WTC11 (cell line): ENCODE measurements around the gene CPEB4. TPM values are rescaled to one million over a fixed set of nuclear protein-coding genes. Genes with fewer than 3 reads are reported as not detected.

ENCODE experiments used
- ATAC-seq: fragments of 200-7000 bp; cut with Tn5 transposase; 2 replicates; pipeline ENCODE4 v1.10.0; 2021; ENCODE audit warnings: mild to moderate bottlenecking, moderate library complexity
- Bru-seq: library from RNA; stranded (reverse); fragments of 400-500 nt; gene quantifications from one replicate; lab custom pipeline; 2021; lab: Mats Ljungman, UMichigan
- CTCF ChIA-PET: fragments of 300-600 bp; sonication (Branson Sonifier 250); formaldehyde crosslinking; loops from one replicate; lab custom pipeline; 2021; ENCODE audit warnings: antibody characterized with exemption; lab: Charles Lee
- POLR2A ChIA-PET: fragments of 350-600 bp; sonication (Branson Sonifier 250); formaldehyde crosslinking; loops from one replicate; lab custom pipeline; 2021; ENCODE audit warnings: antibody characterized with exemption; lab: Charles Lee
- DNase-seq: peaks from one replicate; pipeline ENCODE4 v3.0.0; 2021; ENCODE audit warnings: low spot score
- H3K27ac Mint-ChIP-seq: 2 replicates; pipeline ENCODE4 v1.8.0; 2021; ENCODE audit warnings: mixed read lengths
- H3K27me3 Mint-ChIP-seq: 2 replicates; pipeline ENCODE4 v1.8.0; 2021; ENCODE audit warnings: low read depth, mild to moderate bottlenecking, moderate library complexity, mixed read lengths
- H3K36me3 Mint-ChIP-seq: 2 replicates; pipeline ENCODE4 v1.8.0; 2021; ENCODE audit warnings: mixed read lengths
- H3K4me1 Mint-ChIP-seq: 2 replicates; pipeline ENCODE4 v1.8.0; 2022; ENCODE audit warnings: mixed read lengths
- H3K4me3 Mint-ChIP-seq: 2 replicates; pipeline ENCODE4 v1.8.0; 2021; ENCODE audit warnings: mild to moderate bottlenecking, moderate library complexity, mixed read lengths
- H3K9me3 Mint-ChIP-seq: 2 replicates; pipeline ENCODE4 v1.8.0; 2021; ENCODE audit warnings: mixed read lengths
- CBFB ChIP-seq: sonication (generic); formaldehyde crosslinking; IDR thresholded peaks from 2 replicates; pipeline ENCODE4 v1.8.1; 2022; ENCODE audit warnings: mild to moderate bottlenecking, low read depth, missing genetic modification reagents
- E2F5 ChIP-seq: sonication (generic); formaldehyde crosslinking; IDR thresholded peaks from 2 replicates; pipeline ENCODE4 v1.8.1; 2022; ENCODE audit warnings: mild to moderate bottlenecking, moderate library complexity, missing genetic modification reagents
- ELF4 ChIP-seq: sonication (generic); formaldehyde crosslinking; IDR thresholded peaks from 2 replicates; pipeline ENCODE4 v1.8.1; 2022; ENCODE audit warnings: low read depth, mild to moderate bottlenecking, moderate library complexity, missing genetic modification reagents
- ETV6 ChIP-seq: sonication (generic); formaldehyde crosslinking; IDR thresholded peaks from 2 replicates; pipeline ENCODE4 v1.8.1; 2022; ENCODE audit warnings: mild to moderate bottlenecking, missing genetic modification reagents
- FOXK1 ChIP-seq: sonication (generic); formaldehyde crosslinking; IDR thresholded peaks from 2 replicates; pipeline ENCODE4 v1.8.0; 2022; ENCODE audit warnings: mild to moderate bottlenecking, moderate library complexity, missing genetic modification reagents
- MAX ChIP-seq: sonication (generic); formaldehyde crosslinking; IDR thresholded peaks from 2 replicates; pipeline ENCODE4 v1.8.0; 2022; ENCODE audit warnings: mild to moderate bottlenecking, missing genetic modification reagents
- SP1 ChIP-seq: sonication (generic); formaldehyde crosslinking; conservative IDR thresholded peaks from 2 replicates; pipeline ENCODE4 v1.8.1; 2022; ENCODE audit warnings: missing genetic modification reagents
- ZNF138 ChIP-seq: sonication (generic); formaldehyde crosslinking; conservative IDR thresholded peaks from 2 replicates; pipeline ENCODE4 v1.8.1; 2022; ENCODE audit warnings: mild to moderate bottlenecking, moderate library complexity, missing genetic modification reagents
- ZNF263 ChIP-seq: sonication (generic); formaldehyde crosslinking; IDR thresholded peaks from 2 replicates; pipeline ENCODE4 v1.8.1; 2022; ENCODE audit warnings: low read depth, mild to moderate bottlenecking, moderate library complexity, missing genetic modification reagents
- ZNF416 ChIP-seq: fragments of 250-450 bp; sonication (Bioruptor Pico); IDR thresholded peaks from 2 replicates; pipeline ENCODE4 v1.9.0; 2021; ENCODE audit warnings: mild to moderate bottlenecking, inconsistent platforms
- ZNF532 ChIP-seq: fragments of 250-450 bp; sonication (Bioruptor Pico); IDR thresholded peaks from 2 replicates; pipeline ENCODE4 v1.9.0; 2021; ENCODE audit warnings: mild to moderate bottlenecking, borderline replicate concordance
- ZSCAN18 ChIP-seq: fragments of 250-450 bp; sonication (Bioruptor Pico); IDR thresholded peaks from 2 replicates; pipeline ENCODE4 v2.1.2; 2022; ENCODE audit warnings: mild to moderate bottlenecking, moderate library complexity
- long read RNA-seq, 3 experiments: library from RNA in 1 of 3; library from capped mRNA in 1 of 3; library from polyadenylated mRNA in 1 of 3; unstranded in 2 of 3; stranded (forward) in 1 of 3; transcript quantifications; one replicate each; pipeline ENCODE4 v2.0.0, GENCODE V29; 2021
- total RNA-seq: library from RNA; stranded (reverse); gene quantifications from 3 replicates; pipeline ENCODE4 v1.2.3, GENCODE V29; 2021
- TF ChIP-seq, protein P1 (sequence below): fragments of 200-600 bp; IDR thresholded peaks from 2 replicates; pipeline ENCODE4 v1.8.0; 2022; ENCODE audit warnings: antibody characterized with exemption
- TF ChIP-seq, protein P2 (sequence below): sonication (generic); formaldehyde crosslinking; IDR thresholded peaks from 2 replicates; pipeline ENCODE4 v1.8.0; 2022; ENCODE audit warnings: mild to moderate bottlenecking, missing genetic modification reagents
- TF ChIP-seq, protein P3 (sequence below): sonication (generic); formaldehyde crosslinking; IDR thresholded peaks from 2 replicates; pipeline ENCODE4 v1.8.1; 2023; ENCODE audit warnings: mild to moderate bottlenecking, missing genetic modification reagents, moderate library complexity
- TF ChIP-seq, protein P4 (sequence below): sonication (generic); formaldehyde crosslinking; IDR thresholded peaks from 2 replicates; pipeline ENCODE4 v1.8.0; 2023; ENCODE audit warnings: missing genetic modification reagents, mild to moderate bottlenecking, borderline replicate concordance
- TF ChIP-seq, protein P5 (sequence below): sonication (generic); formaldehyde crosslinking; IDR thresholded peaks from 2 replicates; pipeline ENCODE4 v1.8.1; 2022; ENCODE audit warnings: low read depth, missing genetic modification reagents, borderline replicate concordance

The CPEB4 gene
- total RNA-seq (9.1 to 12.7 TPM (median 9.2 TPM) in 3 replicates), Bru-seq, nascent RNA (percentile 69 among the genes with signal in this experiment)
- long read RNA-seq, experiment 1, partial matches to known transcripts, result 4 of 25 reads
- long read RNA-seq, experiment 1, other reads (novel, unspliced or antisense), result 19 of 25 reads
- long read RNA-seq, experiment 2, partial matches to known transcripts, result 1 of 5 reads
- long read RNA-seq, experiment 2, other reads (novel, unspliced or antisense), result 4 of 5 reads
- long read RNA-seq, experiment 3, partial matches to known transcripts, result 0 of 4 reads
- long read RNA-seq, experiment 3, other reads (novel, unspliced or antisense), result 4 of 4 reads

- POLR2A ChIA-PET, result interaction anchor here (0.7 to 1.5 kb wide), 6 partner anchors 8 to 272 kb away, joined by 3 to 10 read pairs (median 6); no protein-coding TSS in a partner anchor
- Mint-ChIP-seq H3K36me3 (no peaks in the 10 kb centered on the region), H3K4me1 (peaks cover 53% of the 10 kb centered on the region), H3K27me3 (peaks cover 3% of the 10 kb centered on the region; the same call in 1 of the 2 replicates), H3K27ac (peak within 1 kb of the TSS; percentile 100), H3K9me3 (peaks cover 3% of the 10 kb centered on the region; the same call in 1 of the 2 replicates), H3K4me3 (peak within 1 kb of the TSS; percentile 94)
- ATAC-seq (peak; percentile 96), DNase-seq (peak; percentile 98)
- CTCF ChIA-PET, result interaction anchor here (0.5 to 1.9 kb wide), 14 partner anchors 8 to 705 kb away, joined by 3 to 12 read pairs (median 4); partner anchors contain the start of gene BOD1
- TF ChIP-seq FOXK1 (peak; percentile 79), ZSCAN18 (no peak), ETV6 (CRISPR knock-in tag) (peak; percentile 74), ZNF532 (CRISPR knock-in tag) (no peak), CBFB (CRISPR knock-in tag) (no peak), ELF4 (CRISPR knock-in tag) (no peak), ZNF416 (CRISPR knock-in tag) (no peak), E2F5 (no peak), MAX (peak; percentile 66), ZNF138 (CRISPR knock-in tag) (no peak), ZNF263 (CRISPR knock-in tag) (no peak), SP1 (CRISPR knock-in tag) (peak; percentile 100)
- TF ChIP-seq, protein P1, sequence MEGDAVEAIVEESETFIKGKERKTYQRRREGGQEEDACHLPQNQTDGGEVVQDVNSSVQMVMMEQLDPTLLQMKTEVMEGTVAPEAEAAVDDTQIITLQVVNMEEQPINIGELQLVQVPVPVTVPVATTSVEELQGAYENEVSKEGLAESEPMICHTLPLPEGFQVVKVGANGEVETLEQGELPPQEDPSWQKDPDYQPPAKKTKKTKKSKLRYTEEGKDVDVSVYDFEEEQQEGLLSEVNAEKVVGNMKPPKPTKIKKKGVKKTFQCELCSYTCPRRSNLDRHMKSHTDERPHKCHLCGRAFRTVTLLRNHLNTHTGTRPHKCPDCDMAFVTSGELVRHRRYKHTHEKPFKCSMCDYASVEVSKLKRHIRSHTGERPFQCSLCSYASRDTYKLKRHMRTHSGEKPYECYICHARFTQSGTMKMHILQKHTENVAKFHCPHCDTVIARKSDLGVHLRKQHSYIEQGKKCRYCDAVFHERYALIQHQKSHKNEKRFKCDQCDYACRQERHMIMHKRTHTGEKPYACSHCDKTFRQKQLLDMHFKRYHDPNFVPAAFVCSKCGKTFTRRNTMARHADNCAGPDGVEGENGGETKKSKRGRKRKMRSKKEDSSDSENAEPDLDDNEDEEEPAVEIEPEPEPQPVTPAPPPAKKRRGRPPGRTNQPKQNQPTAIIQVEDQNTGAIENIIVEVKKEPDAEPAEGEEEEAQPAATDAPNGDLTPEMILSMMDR, result no peak
- TF ChIP-seq, protein P2, sequence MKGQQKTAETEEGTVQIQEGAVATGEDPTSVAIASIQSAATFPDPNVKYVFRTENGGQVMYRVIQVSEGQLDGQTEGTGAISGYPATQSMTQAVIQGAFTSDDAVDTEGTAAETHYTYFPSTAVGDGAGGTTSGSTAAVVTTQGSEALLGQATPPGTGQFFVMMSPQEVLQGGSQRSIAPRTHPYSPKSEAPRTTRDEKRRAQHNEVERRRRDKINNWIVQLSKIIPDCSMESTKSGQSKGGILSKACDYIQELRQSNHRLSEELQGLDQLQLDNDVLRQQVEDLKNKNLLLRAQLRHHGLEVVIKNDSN (CRISPR knock-in tag), result peak; percentile 95
- TF ChIP-seq, protein P3, sequence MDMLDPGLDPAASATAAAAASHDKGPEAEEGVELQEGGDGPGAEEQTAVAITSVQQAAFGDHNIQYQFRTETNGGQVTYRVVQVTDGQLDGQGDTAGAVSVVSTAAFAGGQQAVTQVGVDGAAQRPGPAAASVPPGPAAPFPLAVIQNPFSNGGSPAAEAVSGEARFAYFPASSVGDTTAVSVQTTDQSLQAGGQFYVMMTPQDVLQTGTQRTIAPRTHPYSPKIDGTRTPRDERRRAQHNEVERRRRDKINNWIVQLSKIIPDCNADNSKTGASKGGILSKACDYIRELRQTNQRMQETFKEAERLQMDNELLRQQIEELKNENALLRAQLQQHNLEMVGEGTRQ (CRISPR knock-in tag), result peak; percentile 95
- TF ChIP-seq, protein P4, sequence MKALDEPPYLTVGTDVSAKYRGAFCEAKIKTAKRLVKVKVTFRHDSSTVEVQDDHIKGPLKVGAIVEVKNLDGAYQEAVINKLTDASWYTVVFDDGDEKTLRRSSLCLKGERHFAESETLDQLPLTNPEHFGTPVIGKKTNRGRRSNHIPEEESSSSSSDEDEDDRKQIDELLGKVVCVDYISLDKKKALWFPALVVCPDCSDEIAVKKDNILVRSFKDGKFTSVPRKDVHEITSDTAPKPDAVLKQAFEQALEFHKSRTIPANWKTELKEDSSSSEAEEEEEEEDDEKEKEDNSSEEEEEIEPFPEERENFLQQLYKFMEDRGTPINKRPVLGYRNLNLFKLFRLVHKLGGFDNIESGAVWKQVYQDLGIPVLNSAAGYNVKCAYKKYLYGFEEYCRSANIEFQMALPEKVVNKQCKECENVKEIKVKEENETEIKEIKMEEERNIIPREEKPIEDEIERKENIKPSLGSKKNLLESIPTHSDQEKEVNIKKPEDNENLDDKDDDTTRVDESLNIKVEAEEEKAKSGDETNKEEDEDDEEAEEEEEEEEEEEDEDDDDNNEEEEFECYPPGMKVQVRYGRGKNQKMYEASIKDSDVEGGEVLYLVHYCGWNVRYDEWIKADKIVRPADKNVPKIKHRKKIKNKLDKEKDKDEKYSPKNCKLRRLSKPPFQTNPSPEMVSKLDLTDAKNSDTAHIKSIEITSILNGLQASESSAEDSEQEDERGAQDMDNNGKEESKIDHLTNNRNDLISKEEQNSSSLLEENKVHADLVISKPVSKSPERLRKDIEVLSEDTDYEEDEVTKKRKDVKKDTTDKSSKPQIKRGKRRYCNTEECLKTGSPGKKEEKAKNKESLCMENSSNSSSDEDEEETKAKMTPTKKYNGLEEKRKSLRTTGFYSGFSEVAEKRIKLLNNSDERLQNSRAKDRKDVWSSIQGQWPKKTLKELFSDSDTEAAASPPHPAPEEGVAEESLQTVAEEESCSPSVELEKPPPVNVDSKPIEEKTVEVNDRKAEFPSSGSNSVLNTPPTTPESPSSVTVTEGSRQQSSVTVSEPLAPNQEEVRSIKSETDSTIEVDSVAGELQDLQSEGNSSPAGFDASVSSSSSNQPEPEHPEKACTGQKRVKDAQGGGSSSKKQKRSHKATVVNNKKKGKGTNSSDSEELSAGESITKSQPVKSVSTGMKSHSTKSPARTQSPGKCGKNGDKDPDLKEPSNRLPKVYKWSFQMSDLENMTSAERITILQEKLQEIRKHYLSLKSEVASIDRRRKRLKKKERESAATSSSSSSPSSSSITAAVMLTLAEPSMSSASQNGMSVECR (CRISPR knock-in tag), result peak; percentile 87; the same call in 1 of the 2 replicates
- TF ChIP-seq, protein P5, sequence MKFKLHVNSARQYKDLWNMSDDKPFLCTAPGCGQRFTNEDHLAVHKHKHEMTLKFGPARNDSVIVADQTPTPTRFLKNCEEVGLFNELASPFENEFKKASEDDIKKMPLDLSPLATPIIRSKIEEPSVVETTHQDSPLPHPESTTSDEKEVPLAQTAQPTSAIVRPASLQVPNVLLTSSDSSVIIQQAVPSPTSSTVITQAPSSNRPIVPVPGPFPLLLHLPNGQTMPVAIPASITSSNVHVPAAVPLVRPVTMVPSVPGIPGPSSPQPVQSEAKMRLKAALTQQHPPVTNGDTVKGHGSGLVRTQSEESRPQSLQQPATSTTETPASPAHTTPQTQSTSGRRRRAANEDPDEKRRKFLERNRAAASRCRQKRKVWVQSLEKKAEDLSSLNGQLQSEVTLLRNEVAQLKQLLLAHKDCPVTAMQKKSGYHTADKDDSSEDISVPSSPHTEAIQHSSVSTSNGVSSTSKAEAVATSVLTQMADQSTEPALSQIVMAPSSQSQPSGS (CRISPR knock-in tag), result no peak
These were observed at the start of gene CPEB4 for GRCh38 chr5:173887610-173888472. CPEB4 (plus strand) TSS chr5:173888349; CDS start chr5:173889734, 1,385 bp downstream.
